Loucy (cell line): ENCODE results near the gene ALG6.

Source experiments
- H2AFZ ChIP-seq: fragments of 200-600 bp; sonication (generic); 2 replicates; pipeline ENCODE4 v1.6.0; 2016; ENCODE audit warnings: antibody characterized with exemption, mild to moderate bottlenecking, low read length, moderate library complexity
- H3F3A ChIP-seq: fragments of 200-600 bp; 2 replicates; pipeline ENCODE4 v1.6.0; 2016; ENCODE audit warnings: antibody characterized with exemption, low read depth, mild to moderate bottlenecking
- H3K27me3 ChIP-seq: fragments of 200-600 bp; sonication (generic); 2 replicates; pipeline ENCODE4 v1.6.1; 2014; ENCODE audit warnings: low read length, mild to moderate bottlenecking; ENCODE audit not compliant: insufficient read depth, poor library complexity, severe bottlenecking
- H3K36me3 ChIP-seq: fragments of 200-600 bp; sonication (generic); 2 replicates; pipeline ENCODE4 v1.6.1; 2016; ENCODE audit warnings: low read length; ENCODE audit not compliant: insufficient read depth
- H3K4me1 ChIP-seq: fragments of 200-600 bp; sonication (generic); 2 replicates; pipeline ENCODE4 v1.5.1; 2014; ENCODE audit warnings: low read length, mild to moderate bottlenecking; ENCODE audit not compliant: insufficient read depth, poor library complexity, severe bottlenecking
- H3K4me2 ChIP-seq: fragments of 200-600 bp; sonication (generic); 2 replicates; pipeline ENCODE4 v1.6.0; 2014; ENCODE audit warnings: antibody characterized with exemption, low read length, low read depth, mild to moderate bottlenecking; ENCODE audit not compliant: poor library complexity, severe bottlenecking
- H3K4me3 ChIP-seq: fragments of 200-600 bp; sonication (generic); 2 replicates; pipeline ENCODE4 v1.5.1; 2014; ENCODE audit warnings: low read length, mild to moderate bottlenecking, mixed read lengths; ENCODE audit not compliant: poor library complexity, severe bottlenecking
- H3K79me2 ChIP-seq: fragments of 200-600 bp; sonication (generic); 2 replicates; pipeline ENCODE4 v1.6.1; 2014; ENCODE audit warnings: low read length; ENCODE audit not compliant: insufficient read depth
- H3K9ac ChIP-seq: fragments of 200-600 bp; sonication (generic); 2 replicates; pipeline ENCODE4 v1.6.0; 2014; ENCODE audit warnings: mild to moderate bottlenecking, low read depth, low read length, moderate library complexity; ENCODE audit not compliant: poor library complexity, severe bottlenecking
- H3K9me2 ChIP-seq: fragments of 200-600 bp; sonication (generic); replicated peaks from 2 replicates; pipeline ENCODE4 v1.6.1; 2016; ENCODE audit warnings: low read depth, low read length, mixed read lengths
- H3K9me3 ChIP-seq: fragments of 200-600 bp; sonication (generic); 2 replicates; pipeline ENCODE4 v1.6.1; 2014; ENCODE audit warnings: mild to moderate bottlenecking, antibody characterized with exemption, low read length, low read depth; ENCODE audit not compliant: insufficient read depth
- H4K20me1 ChIP-seq: fragments of 200-600 bp; sonication (generic); 2 replicates; pipeline ENCODE4 v1.6.0; 2014; ENCODE audit warnings: antibody characterized with exemption, low read length, mild to moderate bottlenecking; ENCODE audit not compliant: insufficient read depth, poor library complexity, severe bottlenecking
- CTCF ChIP-seq: fragments of 200-600 bp; sonication (generic); conservative IDR thresholded peaks from 2 replicates; pipeline ENCODE4 v1.5.1; 2014; ENCODE audit warnings: mild to moderate bottlenecking, antibody characterized with exemption, low read length
- EZH2phosphoT487 ChIP-seq: fragments of 200-600 bp; IDR thresholded peaks from 2 replicates; pipeline ENCODE4 v1.6.1; 2018; ENCODE audit warnings: antibody characterized with exemption, mild to moderate bottlenecking, moderate library complexity, borderline replicate concordance

The ALG6 gene

GRCh38 chr1:63487336-63488065 lies 120.1 kb downstream of the ALG6 start:
- Histone ChIP-seq H3K79me2 (no peaks in the 10 kb centered on the region), H3K4me3 (no peak overlapping the region), H3K27me3 (no peaks in the 10 kb centered on the region), H3K36me3 (peaks cover 10% of the 10 kb centered on the region; the same call in 1 of the 2 replicates), H3F3A (no peaks in the 10 kb centered on the region), H3K4me1 (no peaks in the 10 kb centered on the region), H3K4me2 (no peak overlapping the region), H3K9me3 (no peaks in the 10 kb centered on the region), H3K9ac (no peak overlapping the region), H4K20me1 (no peaks in the 10 kb centered on the region), H3K9me2 (no peaks in the 10 kb centered on the region), H2AFZ (no peak overlapping the region)
- TF ChIP-seq EZH2phosphoT487 (no peak), CTCF (no peak)
